A172 (cell line): Measurements from ENCODE around the gene BMPR1B. TPM values are rescaled to one million over a fixed set of nuclear protein-coding genes. Genes with fewer than 3 reads are reported as not detected.
"Not testable (repeated sequence)": the region's sequence is repeated elsewhere in the genome, so short reads cannot be mapped to it uniquely, and the experiment has no call there.

Experiments used
- DNase-seq: peaks from one replicate; pipeline ENCODE4 v3.0.0-alpha.2; 2015; ENCODE audit warnings: low spot score
- total RNA-seq: library from RNA; depleted of rRNA; stranded (reverse); fragments of >200 nt; shearing (Covaris generic); gene quantifications from 2 replicates; pipeline ENCODE4 v1.2.3, GENCODE V29; 2014

BMPR1B gene
- total RNA-seq, 1 experiment from 2014 or later: 0.05 TPM

GRCh38 chr4:94833394-94833793 is 75.6 kb downstream of the BMPR1B start:
- no peak for DNase-seq

- no peak for DNase-seq
Measured at GRCh38 chr4:94834501-94834900, 76.7 kb downstream of the BMPR1B start.

- DNase-seq: not testable (repeated sequence)
Measured at GRCh38 chr4:94841166-94841863, 83.6 kb downstream of the BMPR1B start.

GRCh38 chr4:94841864-94842221 is 84.1 kb downstream of the BMPR1B start:
- no peak for DNase-seq

- no peak for DNase-seq
Measured at GRCh38 chr4:94843216-94843615, 85.5 kb downstream of the BMPR1B start.

- DNase-seq: no peak
Measured at GRCh38 chr4:94848326-94848725, 90.6 kb downstream of the BMPR1B start.

- no peak for DNase-seq
Measured at GRCh38 chr4:94849901-94850300, 92.1 kb downstream of the BMPR1B start.

GRCh38 chr4:94852616-94853015 is 94.9 kb downstream of the BMPR1B start:
- no peak for DNase-seq

- no peak for DNase-seq
Measured at GRCh38 chr4:94856030-94856429, 98.3 kb downstream of the BMPR1B start.

- no peak for DNase-seq
Measured at GRCh38 chr4:94870146-94870545, 112.4 kb downstream of the BMPR1B start.

GRCh38 chr4:94871644-94872305 is 114.0 kb downstream of the BMPR1B start:
- DNase-seq: no peak

- no peak for DNase-seq
Measured at GRCh38 chr4:94877973-94878372, 120.2 kb downstream of the BMPR1B start.

- DNase-seq: no peak
Measured at GRCh38 chr4:94880956-94881355, 123.2 kb downstream of the BMPR1B start.

- DNase-seq: no peak
Measured at GRCh38 chr4:94882756-94883155, 125.0 kb downstream of the BMPR1B start.

- DNase-seq: no peak
Measured at GRCh38 chr4:94887027-94887426, 129.3 kb downstream of the BMPR1B start.

GRCh38 chr4:94889523-94889922 is 131.8 kb downstream of the BMPR1B start:
- no peak for DNase-seq

GRCh38 chr4:94889946-94890345 is 132.2 kb downstream of the BMPR1B start:
- peak; percentile 38 for DNase-seq

GRCh38 chr4:94890579-94890978 is 132.8 kb downstream of the BMPR1B start:
- DNase-seq: no peak

GRCh38 chr4:94892051-94892450 is 134.3 kb downstream of the BMPR1B start:
- DNase-seq: no peak

- no peak for DNase-seq
Measured at GRCh38 chr4:94895081-94895480, 137.3 kb downstream of the BMPR1B start.

- no peak for DNase-seq
Measured at GRCh38 chr4:94897023-94897422, 139.3 kb downstream of the BMPR1B start.

- DNase-seq: no peak
Measured at GRCh38 chr4:94905511-94905910, 147.8 kb downstream of the BMPR1B start.

- no peak for DNase-seq
Measured at GRCh38 chr4:94909645-94910044, 151.9 kb downstream of the BMPR1B start.

- no peak for DNase-seq
Measured at GRCh38 chr4:94911106-94911505, 153.4 kb downstream of the BMPR1B start.
